GM19467 (cell line): Measurements from ENCODE around the gene DNAI4.
A peak's percentile ranks its signal among the peaks of the same experiment; 100 is the strongest.
"Not testable (repeated sequence)": the region's sequence is repeated elsewhere in the genome, so short reads cannot be mapped to it uniquely, and the experiment has no call there.

Experiments
- ATAC-seq: cut with Tn5 transposase; IDR thresholded peaks from one replicate; pipeline ENCODE4 v1.9.1; 2021; ENCODE audit warnings: mild to moderate bottlenecking, moderate library complexity; ENCODE audit not compliant: unreplicated experiment

Gene DNAI4

DNA sequence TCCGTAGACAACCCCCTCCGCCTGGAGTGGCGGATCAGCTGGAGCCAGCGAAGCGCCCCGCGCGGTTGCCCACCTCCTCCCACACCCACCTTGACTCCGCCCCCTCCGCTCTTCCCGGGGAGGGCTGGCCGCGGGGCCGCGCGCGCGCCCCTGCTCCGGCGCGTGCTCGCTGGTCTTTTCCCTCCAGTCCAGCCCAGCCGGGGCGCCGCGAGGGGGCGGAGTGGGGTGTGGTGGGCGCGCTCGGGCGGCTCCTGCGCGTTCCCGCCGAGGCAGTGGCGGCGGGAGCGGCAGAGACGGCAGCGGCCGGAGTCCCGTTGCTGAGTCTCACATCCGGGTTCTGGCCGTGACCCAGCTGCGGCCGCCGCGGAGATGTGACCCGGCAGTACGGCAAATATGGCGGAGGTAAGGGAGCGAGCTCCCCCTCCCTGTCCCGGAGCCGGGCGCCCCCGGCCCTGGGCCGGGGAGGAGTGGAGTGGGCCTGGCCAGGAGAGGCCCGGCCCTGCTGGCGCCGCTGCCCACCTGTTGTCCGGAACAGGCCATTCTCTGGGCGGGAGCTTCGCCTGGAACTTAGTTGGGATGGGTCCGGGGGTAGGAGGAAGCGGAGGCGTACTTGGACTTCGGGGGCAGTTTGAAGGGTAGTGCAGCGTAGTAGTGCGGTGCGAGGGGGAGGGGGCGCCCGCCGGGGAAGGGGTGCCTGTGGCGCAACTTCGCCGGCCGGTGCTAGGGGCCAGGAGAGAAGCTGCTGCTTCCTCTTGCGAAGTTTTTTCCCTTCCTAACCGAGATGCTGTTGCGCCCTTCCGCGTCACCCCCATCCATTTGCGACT, 5.6 kb upstream of the DNAI4 start:
- ATAC-seq, result peak; percentile 65

DNA sequence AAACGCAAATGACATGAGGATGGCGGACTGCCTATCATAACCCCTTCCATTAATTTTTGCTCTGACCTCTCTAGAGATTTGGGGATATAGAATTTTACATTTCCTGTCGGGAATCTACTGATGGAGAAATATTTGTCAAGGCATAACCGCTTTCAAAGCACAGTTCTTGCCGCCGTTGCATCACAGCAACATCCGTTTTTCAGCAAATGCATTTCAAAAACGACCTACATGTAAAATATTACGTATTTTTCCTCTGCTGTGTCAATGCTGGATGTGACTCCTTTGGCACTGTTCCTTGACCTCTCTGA, 5.0 kb upstream of the DNAI4 start:
- ATAC-seq, result no peak

- no peak for ATAC-seq
These were observed 4.6 kb upstream of the DNAI4 start for GRCh38 chr1:66929146-66929688.

DNA sequence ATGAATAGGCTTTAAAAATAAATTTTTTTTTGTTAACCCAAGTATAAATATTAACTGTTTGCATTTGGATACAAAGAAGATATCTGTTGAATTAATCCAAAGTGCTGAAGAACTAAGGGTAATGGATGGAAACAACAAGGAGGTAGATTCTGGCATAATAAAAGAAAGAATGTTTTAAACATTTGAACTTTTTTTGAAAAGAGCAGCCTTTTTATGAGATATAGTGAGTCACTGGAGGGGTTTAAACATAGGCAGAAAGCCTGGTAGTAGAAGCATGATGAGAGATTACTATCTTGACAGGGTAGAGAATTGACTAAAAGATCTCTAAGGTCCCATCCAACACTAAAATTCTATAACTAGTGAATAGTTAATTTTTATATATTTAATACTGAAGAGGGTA, 2.9 kb upstream of the DNAI4 start:
- ATAC-seq, result no peak

DNA sequence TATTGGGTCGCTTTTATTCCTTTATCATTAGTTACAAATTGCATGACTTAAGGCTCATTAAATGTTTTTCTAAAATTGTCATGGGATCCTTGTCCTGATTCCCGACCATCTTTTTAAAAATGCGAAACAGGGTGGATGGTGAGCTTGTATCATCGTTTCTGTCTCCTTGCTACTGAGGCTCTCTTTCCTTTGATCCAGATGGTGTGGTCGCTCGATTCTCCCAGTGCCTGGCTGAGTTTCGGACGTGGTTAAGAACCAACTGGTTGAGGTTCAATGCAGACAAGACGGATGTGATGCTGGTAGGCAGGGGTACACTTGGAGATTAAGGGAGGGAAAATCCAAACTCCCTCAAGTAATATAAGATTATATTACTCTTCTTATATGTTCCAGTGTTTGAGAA, 1.3 kb upstream of the DNAI4 start:
- ATAC-seq, result no peak

- ATAC-seq, result no peak
These were observed 878 bp upstream of the DNAI4 start for GRCh38 chr1:66925558-66925910.

- no peak for ATAC-seq
These were observed 4.1 kb downstream of the DNAI4 start for GRCh38 chr1:66920543-66920942.

- ATAC-seq, result no peak
These were observed 4.8 kb downstream of the DNAI4 start for GRCh38 chr1:66919828-66920227.

- ATAC-seq, result no peak
These were observed 5.6 kb downstream of the DNAI4 start for GRCh38 chr1:66919063-66919462.

- ATAC-seq, result no peak
These were observed 7.2 kb downstream of the DNAI4 start for GRCh38 chr1:66917476-66917875.

GRCh38 chr1:66916320-66916719, 8.3 kb downstream of the DNAI4 start:
- no peak for ATAC-seq

- not testable (repeated sequence) for ATAC-seq
These were observed 9.5 kb downstream of the DNAI4 start for GRCh38 chr1:66915203-66915602.

GRCh38 chr1:66893712-66894111, 30.9 kb downstream of the DNAI4 start:
- ATAC-seq, result no peak

GRCh38 chr1:66890621-66891020, 34.0 kb downstream of the DNAI4 start:
- no peak for ATAC-seq

DNA sequence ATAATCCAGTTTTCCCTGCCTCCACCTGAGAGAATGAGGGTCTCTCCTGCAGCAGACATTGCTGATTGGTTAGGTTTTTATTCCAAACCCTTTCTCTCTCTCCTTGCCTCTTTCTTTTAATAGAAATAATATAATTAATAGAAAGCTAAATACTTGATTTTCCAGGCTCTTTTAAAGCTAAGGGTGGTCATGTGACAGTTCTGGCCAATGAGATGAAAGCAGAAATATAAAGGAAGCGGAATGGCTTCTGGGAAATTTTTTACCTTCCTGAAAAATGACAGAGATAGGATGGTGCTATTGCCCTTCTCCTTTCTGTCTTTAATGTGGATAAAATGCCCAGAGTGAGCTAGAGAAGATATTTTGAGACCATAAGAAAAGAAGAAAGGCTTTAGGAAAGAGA, 35.6 kb downstream of the DNAI4 start:
- ATAC-seq, result no peak

GRCh38 chr1:66876664-66877063, 48.0 kb downstream of the DNAI4 start:
- ATAC-seq, result no peak

DNA sequence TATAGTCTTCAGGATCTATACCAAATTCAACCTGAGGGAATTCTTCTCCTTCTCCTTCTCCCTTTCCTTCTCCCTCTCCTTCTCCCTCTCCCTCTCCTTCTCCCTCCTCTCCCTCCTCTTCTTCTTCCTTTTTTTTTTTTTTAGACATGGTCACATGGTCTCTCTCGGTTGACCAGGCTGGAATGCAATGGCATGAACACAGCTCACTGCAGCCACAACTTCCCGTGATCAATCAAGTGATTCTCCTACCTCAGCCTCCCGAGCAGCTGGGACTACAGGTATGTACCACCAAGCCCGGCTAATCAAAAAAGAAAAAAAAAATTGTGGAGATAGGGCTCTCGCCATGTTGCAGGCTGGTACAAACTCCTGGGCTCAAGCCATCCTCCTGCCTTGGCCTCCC, 51.5 kb downstream of the DNAI4 start:
- ATAC-seq, result no peak

DNA sequence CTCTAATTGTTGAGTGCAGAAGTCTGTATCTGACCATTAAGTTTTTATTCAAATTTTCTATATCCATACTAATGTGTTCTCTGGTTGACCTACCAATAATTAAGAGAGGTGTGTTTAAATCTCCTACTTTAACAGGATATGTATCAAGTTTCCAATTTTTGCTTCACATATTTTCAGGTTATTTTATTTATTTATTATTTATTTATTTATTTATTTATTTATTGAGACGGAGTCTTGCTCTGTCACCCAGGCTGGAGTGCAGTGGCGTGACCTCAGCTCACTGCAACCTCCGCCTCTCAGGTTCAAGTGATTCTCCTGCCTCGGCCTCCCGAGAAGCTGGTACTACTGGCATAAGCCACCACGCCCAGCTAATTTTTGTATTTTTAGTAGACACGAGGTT, 52.6 kb downstream of the DNAI4 start:
- not testable (repeated sequence) for ATAC-seq

DNA sequence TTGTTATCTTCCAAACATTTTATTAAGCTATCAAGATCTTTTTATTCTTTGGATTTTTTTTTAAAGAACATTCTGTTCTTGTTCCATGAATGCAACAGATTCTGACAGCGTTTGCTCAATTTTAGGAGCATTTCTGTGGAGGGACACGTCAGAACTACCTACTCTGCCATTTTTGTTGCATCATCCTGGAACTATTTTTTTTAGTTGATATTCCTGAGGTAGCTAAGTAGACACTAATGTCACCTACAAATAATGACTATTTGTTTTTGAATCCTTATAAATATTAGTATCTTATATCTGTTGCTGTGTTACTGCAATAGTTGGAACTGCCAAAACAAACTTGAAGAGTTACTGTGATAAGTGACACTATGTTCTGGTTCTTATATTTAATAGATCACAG, 57.2 kb downstream of the DNAI4 start:
- no peak for ATAC-seq

DNA sequence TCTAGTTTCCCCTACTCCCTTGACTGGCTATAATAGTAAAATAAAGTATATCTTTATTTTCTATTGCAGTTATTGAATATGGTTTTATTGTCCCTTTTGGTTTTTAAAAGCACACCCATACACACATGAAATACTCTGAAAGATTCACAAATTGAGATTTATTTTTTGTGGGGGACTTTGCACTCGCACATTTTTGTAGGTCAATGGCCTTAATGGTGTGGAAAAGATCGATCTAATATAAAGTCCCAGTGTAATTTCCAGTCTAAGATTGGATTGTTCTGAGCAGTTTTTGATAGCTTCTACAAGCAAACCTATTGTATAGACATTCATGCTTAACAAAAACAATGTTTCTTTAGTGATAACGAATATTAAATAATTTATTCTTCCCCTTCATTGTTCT, 64.1 kb downstream of the DNAI4 start:
- no peak for ATAC-seq

DNA sequence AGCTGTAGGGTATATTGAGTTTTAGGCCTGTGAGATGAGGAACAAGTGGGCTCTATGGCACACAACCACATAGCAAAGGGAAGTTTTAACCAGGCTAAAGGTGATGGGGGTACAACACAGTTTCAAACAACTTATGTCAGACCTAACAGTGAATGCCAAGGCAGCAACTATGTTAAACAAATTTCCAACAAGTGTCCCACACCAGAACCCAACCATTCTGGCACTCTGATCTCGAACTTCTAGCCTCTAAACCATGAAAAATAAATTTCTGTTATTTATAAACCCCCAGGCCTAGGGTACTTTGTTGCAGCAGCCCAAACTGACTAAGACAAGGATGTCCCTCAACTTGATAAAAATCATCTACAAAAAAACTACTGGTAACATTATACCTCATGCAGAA, 71.3 kb downstream of the DNAI4 start:
- no peak for ATAC-seq

DNA sequence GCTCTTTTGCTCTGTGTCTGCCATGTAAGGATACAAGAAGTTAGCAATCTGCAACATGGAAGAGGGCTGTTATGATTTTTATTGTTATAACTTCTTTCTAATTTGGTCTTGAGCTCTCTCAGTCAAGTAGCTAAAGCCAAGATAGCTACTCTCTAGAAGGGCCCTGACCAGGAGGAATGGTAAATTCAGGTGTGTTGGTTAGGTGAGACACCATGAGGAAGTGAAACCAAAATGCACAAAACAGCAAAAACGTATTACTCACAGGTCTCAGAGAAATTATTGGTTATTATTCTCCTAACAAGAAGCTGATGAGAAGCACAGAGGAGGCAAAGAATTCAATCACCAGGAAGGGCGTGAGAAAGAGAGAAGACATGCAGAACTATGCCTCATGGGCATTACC, 71.8 kb downstream of the DNAI4 start:
- no peak for ATAC-seq

GRCh38 chr1:66850989-66851388, 73.7 kb downstream of the DNAI4 start:
- no peak for ATAC-seq
